Left forelimb (tissue), 1 donor: ENCODE measurements around the gene TMEM245.

ENCODE experiments used
- DNase-seq: peaks from one replicate; pipeline ENCODE4 v3.0.0-alpha.2; 2018; ENCODE audit warnings: low spot score

Gene TMEM245

DNA sequence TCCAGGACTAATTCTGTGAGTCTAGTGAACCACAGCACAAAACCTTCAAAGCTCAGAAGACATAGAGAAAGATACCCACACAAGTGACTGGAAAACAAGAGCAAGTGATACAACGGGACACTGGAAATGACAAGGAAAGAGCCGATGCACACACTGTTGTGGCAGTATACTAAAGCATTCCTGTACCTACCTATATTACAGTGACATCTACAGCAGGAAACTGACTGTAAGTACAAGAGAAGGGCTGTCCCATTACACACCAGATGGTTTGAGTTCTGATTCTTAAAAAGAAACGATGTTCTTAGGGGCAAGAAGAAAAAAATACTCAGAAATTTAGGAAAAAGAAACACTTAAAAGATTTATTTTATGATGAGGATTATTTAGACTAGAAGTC, 18.5 kb downstream of the TMEM245 start:
- no peak for DNase-seq

DNA sequence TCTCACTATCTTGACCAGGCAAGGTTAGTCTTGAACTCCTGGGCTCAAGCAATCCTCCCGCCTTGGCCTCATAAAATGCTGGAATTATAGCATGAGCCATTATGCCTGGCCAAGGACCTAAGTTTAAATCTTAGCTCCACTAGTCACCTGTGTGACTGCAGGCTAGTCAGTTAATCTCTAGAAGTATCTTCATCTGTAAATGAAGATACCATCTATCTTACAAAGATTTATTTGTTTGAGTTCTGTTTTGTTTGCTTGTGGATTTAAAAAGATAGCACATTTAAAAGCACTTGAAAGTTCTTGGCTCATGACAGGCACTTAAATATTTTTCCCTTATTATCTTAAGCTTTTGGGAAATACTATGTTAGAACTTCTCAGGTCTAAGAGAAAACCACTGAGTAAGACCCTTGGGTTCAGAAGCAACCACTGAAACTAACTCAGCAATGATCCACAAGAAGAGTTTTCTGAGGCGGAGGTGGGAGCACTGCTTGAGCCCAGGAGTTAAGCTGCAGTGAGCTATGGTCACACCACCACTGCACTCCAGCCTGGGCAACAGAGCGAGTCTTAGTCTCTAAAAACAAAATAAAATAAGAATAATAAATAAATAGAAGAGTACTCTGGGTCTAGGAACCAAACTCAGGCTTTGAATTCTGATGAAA, 19.1 kb downstream of the TMEM245 start:
- DNase-seq = no peak

DNA sequence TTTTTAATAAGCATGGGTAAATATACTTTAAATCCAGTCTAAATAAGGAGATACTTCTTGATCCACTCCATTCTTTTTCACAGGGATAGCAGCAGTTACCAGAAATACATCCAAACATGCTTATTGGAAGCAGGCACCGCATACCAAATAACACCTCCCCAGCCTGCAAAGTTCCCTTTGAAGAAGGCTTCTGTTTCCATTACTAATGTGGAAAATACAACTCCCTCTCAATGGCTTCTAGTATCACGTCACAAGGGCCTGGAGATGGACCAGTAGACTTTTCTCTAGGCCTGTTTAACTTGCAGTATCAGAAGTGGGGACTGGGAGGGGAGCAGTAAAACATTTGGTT, 20.8 kb downstream of the TMEM245 start:
- no peak for DNase-seq

GRCh38 chr9:109098171-109098959, 21.4 kb downstream of the TMEM245 start:
- DNase-seq = no peak

GRCh38 chr9:109097146-109097545, 22.6 kb downstream of the TMEM245 start:
- DNase-seq = no peak

DNA sequence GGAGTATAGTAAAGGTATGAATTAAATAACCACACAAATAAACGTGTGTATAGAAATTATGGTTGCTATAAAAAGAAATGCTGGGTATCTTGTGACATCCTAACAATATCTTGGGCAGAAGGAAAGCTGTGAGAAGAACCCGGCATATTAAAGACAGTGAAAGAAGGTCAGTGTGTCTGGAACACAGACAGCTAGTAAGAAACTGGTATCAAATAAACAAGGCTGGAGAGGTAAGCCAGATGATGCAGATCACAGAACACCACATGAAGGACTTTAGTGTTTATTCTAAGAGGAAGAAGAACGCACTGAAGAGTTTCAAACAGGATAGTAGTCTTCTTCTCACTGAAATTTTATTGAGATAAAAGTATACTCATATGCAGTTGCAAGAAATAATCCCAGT, 24.4 kb downstream of the TMEM245 start:
- DNase-seq = no peak

DNA sequence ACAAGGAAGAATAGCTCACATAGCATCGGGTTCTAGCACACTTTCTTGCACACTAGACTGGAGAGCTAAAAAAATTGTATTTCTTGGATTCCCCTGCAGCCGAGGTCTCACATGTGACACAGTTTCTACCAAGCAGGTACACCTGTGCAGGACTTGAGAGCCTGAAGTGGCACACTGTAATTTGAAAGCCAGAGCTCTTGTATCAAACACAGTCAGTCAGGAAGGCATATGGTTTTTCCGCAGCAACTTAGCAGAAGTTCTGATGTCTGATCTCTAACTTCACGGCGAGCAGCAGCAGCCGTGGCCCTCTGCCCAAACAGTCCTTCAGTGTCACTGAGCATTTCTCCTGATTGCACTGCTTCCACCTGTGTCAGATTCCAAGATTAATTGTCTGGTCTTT, 25.5 kb downstream of the TMEM245 start:
- no peak for DNase-seq

DNA sequence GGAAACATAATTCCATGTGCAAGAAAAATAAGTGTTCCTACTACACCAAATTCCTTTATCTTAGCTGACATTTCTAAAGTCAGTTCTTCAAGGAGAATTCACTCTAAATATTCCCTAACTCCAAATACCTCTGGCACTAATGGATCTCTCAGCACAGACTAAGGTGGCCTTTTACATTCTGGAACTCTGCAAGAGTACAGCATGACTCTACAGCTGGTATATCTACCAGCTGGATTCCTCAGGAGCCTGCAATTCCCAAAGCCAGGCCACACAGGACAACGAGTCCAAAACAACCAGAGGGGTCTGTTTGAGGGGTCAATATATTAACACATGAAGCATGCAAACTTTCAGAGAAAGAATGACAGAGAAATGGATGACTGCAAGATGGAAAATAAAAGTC, 27.2 kb downstream of the TMEM245 start:
- no peak for DNase-seq

GRCh38 chr9:109092051-109092580, 27.6 kb downstream of the TMEM245 start:
- no peak for DNase-seq

DNA sequence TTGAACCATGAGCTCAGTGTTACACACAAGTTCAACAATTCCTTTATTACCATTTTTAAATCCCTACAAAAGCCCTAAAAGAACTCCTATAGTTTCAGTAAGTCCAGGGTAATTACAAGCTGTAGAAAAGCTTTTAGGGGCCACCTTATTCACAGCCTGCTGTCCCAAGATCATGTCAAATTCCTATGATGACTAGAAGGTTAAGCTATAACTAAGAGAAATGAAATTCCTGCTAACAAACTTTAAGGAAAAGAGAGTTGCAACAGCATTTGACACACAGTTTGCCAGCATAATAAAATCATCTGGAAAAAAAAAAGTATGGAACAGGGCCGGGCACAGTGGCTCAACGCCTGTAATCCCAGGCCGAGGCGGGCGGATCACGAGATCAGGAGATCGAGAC, 31.5 kb downstream of the TMEM245 start:
- no peak for DNase-seq

GRCh38 chr9:109087795-109088194, 32.0 kb downstream of the TMEM245 start:
- no peak for DNase-seq

- no peak for DNase-seq
These were observed 33.5 kb downstream of the TMEM245 start for GRCh38 chr9:109086221-109086620.

GRCh38 chr9:109085510-109085909, 34.2 kb downstream of the TMEM245 start:
- no peak for DNase-seq

- DNase-seq = no peak
These were observed 35.8 kb downstream of the TMEM245 start for GRCh38 chr9:109083813-109084405.

DNA sequence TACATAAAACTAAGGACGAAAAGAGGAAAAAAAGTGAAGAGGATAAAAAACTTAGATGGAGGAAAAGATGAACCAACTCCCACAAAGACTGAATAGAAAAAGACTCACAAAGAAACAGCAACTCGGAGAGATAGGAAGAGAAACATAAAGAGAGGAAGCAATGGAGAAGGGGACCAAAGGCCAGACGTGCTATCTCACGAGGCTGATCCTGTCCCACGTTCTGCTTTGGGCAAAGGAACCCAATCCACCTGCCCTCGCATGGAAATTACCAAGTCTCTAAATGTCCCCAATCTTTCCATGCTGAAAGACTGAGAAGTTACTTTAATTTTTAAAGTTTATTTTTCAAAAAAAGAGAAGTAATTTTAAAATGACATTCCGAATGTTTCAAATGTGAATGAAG, 36.6 kb downstream of the TMEM245 start:
- no peak for DNase-seq

GRCh38 chr9:109082091-109082620, 37.6 kb downstream of the TMEM245 start:
- DNase-seq = no peak

GRCh38 chr9:109074236-109074889, 45.4 kb downstream of the TMEM245 start:
- DNase-seq = no peak

DNA sequence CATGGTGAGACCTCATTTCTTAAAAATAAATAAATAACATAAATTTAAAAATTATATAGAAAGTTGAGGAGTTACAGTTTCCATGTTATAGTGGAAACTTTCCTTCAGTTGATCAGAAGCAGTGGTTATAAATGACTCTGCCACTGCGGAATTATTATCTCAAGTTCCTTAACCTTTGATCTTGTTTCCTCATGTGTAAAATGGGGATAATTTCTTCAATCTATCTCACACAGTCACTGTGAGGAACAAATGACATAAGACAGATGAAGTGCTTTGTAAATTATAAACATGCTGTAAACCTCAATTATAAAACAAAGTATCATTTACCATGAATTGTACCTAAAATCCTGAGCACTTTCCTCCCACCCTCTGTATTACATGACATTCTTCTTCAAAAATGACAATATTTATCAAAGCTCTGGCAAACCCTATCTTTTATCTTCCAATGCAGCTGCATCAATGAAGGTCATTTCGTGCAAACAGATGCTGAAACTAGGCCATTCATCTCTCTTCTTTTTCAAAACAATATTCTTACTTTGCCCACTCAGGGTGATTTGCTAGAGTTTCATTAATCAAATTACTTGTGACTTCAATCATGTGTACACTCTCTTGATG, 46.8 kb downstream of the TMEM245 start:
- no peak for DNase-seq

- DNase-seq = no peak
These were observed 47.5 kb downstream of the TMEM245 start for GRCh38 chr9:109072133-109072692.

DNA sequence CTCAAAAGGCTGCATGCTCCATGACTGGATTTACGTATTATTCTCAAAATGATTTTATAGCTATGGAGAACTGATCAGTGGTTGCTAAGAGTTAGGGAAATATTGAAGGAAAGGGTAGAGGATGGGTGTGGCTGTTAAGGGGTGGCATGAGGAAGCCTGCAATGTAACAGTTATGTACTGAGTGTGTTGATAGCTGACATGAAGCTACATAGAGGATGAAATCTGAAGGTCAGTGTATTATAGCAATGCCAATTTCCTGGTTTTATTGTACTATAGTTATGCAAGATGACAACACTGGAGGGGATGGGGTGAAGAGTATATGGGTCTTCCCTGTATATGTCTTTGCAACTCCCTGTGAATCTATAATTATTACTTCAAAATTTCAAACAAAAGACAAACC, 51.0 kb downstream of the TMEM245 start:
- no peak for DNase-seq

DNA sequence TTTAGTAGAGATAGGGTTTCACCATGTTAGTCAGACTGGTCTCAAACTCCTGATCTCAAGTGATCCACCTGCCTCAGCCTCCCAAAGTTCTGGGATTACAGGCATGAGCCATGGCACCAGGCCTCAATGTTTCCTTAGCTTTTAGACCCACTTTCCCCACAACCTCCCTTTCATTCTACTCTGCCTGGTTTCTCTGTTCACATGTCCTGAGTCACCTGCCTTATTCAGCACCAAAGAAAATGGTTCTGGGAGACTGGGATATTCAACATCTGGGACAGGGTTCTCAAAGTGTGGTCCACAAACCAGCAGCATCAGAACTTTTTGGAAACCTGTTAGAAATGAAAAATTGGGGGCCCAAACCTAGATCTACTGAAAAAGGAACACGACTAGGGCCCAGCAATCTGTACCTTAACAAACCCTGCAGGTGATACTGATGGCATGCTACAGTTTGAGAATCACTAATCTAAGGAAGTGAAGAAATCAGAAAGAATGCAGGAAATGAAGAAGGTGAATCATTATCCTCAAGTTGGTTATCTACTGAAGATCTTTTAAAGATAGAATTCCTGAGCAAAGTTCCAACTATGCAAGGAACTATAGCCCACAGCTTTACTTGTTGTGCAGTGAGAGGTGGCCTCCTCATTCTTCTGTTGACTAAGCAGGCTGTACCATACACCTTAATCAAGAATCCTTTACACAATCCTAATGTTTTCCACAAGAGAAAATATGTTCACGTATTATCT, 54.6 kb downstream of the TMEM245 start:
- no peak for DNase-seq
